Cardiac muscle cell (in vitro differentiated cells and primary cell): ENCODE results near the gene PYGB. TPM values are rescaled to one million over a fixed set of nuclear protein-coding genes. Genes with fewer than 3 reads are reported as not detected.

Experiments
- DNase-seq, 2 donors: peaks; one replicate each; pipeline versions ENCODE4 v3.0.0 to v3.0.0-alpha.2; 2010 to 2017; ENCODE audit warnings: low read depth in 1 of 2, low spot score in 1 of 2
- H3K27ac ChIP-seq: fragments of 200-600 bp; sonication (generic); 2 replicates; pipeline ENCODE4 v1.5.1; 2016
- H3K27me3 ChIP-seq: fragments of 200-600 bp; sonication (generic); 2 replicates; pipeline ENCODE4 v1.6.0; 2016; ENCODE audit warnings: control low read depth
- H3K36me3 ChIP-seq: fragments of 200-600 bp; sonication (generic); 2 replicates; pipeline ENCODE4 v1.5.1; 2016; ENCODE audit warnings: control low read depth
- H3K4me1 ChIP-seq: fragments of 200-600 bp; sonication (generic); 2 replicates; pipeline ENCODE4 v1.8.1; 2017; ENCODE audit warnings: low read depth, mild to moderate bottlenecking, mixed run types
- H3K4me3 ChIP-seq: fragments of 200-600 bp; sonication (generic); 2 replicates; pipeline ENCODE4 v1.5.1; 2016; ENCODE audit warnings: mild to moderate bottlenecking
- H3K9me3 ChIP-seq: fragments of 200-600 bp; sonication (generic); 2 replicates; pipeline ENCODE4 v1.5.1; 2017; ENCODE audit warnings: low read depth, mild to moderate bottlenecking, control low read depth
- polyA plus RNA-seq: library from polyadenylated mRNA; unstranded; fragments of >200 nt; fragmentation: Nextera tagmentation; extraction: Ambion mirVana; gene quantifications from 2 replicates; pipeline ENCODE4 v1.2.1, GENCODE V29; 2016
- total RNA-seq: library from RNA; depleted of rRNA; stranded (reverse); fragments of >200 nt; gene quantifications from 2 replicates; pipeline ENCODE4 v1.2.3, GENCODE V29; 2016
- TF ChIP-seq, protein P1 (sequence below): IDR thresholded peaks from 2 replicates; pipeline ENCODE4 v1.5.1; 2012; ENCODE audit warnings: low read depth, mild to moderate bottlenecking, low read length

Gene PYGB
- total and polyA plus RNA-seq, 2 experiments from 2014 or later = 192 to 243 TPM

DNA sequence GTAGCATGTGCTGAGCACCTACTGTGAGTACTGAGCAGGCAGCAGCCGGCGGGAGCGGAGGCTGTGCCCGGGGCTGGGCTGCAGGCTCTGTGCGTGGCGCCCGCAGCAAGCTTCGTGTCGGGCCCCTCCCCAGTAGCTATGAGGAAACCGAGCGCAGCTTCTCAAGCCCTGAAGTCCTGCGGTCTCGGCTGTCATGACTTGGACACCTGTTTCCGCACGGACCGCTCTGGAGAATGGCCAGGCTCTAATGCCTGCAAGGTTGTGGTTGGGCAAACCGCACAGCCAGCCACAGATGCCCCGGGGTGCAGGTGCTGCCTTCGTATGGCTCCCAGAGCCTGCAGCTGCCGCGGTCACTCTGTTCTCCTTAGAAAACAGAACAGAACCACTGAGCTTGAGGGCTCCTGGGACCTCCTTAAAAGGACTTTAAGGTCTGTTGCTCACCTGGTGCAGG, 33.7 kb downstream of the PYGB start:
- Histone ChIP-seq H3K27ac (no peak overlapping the region), H3K4me1 (no peaks in the 10 kb centered on the region), H3K27me3 (no peaks in the 10 kb centered on the region), H3K9me3 (no peaks in the 10 kb centered on the region), H3K36me3 (peaks cover 76% of the 10 kb centered on the region), H3K4me3 (no peak overlapping the region)
- TF ChIP-seq, protein P1, sequence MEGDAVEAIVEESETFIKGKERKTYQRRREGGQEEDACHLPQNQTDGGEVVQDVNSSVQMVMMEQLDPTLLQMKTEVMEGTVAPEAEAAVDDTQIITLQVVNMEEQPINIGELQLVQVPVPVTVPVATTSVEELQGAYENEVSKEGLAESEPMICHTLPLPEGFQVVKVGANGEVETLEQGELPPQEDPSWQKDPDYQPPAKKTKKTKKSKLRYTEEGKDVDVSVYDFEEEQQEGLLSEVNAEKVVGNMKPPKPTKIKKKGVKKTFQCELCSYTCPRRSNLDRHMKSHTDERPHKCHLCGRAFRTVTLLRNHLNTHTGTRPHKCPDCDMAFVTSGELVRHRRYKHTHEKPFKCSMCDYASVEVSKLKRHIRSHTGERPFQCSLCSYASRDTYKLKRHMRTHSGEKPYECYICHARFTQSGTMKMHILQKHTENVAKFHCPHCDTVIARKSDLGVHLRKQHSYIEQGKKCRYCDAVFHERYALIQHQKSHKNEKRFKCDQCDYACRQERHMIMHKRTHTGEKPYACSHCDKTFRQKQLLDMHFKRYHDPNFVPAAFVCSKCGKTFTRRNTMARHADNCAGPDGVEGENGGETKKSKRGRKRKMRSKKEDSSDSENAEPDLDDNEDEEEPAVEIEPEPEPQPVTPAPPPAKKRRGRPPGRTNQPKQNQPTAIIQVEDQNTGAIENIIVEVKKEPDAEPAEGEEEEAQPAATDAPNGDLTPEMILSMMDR = no peak
- no peak for DNase-seq

DNA sequence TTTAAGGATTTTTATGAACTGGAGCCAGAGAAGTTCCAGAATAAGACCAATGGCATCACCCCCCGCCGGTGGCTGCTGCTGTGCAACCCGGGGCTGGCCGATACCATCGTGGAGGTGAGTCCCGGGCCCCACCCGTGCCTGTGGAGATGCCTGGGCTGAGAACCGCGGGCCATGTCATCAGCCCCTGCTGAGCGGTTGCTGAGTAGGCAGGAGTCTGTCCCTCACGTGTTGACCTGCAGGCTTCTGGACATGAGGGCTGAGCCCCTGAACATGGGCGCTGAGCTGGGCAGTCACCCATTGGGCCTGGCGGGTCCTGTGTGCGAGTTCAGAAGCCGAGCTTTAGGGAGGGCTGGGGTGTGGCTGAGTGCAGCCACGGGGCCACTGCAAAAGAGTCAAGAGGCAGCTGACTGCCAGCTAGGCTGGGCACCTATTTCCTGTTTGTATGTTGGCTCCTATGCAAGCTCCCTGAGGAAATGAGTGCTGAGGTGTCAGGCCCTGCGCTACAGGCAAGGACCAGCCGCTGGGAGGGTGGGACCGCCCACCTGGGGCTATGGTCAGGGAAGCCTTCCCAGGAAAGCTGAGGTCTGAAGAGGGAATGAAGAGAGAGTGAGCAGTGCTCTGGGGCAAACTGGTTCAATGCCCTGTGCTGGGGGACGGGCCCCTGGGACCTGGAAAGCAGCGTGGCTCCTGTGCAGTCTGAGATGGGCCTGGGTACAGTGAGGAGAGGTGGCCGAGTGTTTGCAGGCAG, 34.3 kb downstream of the PYGB start:
- DNase-seq = no peak
- Histone ChIP-seq H3K9me3 (no peaks in the 10 kb centered on the region), H3K27ac (no peak overlapping the region), H3K4me3 (no peak overlapping the region), H3K4me1 (no peaks in the 10 kb centered on the region), H3K36me3 (peaks cover 80% of the 10 kb centered on the region), H3K27me3 (no peaks in the 10 kb centered on the region)
- TF ChIP-seq, protein P1 = no peak

DNA sequence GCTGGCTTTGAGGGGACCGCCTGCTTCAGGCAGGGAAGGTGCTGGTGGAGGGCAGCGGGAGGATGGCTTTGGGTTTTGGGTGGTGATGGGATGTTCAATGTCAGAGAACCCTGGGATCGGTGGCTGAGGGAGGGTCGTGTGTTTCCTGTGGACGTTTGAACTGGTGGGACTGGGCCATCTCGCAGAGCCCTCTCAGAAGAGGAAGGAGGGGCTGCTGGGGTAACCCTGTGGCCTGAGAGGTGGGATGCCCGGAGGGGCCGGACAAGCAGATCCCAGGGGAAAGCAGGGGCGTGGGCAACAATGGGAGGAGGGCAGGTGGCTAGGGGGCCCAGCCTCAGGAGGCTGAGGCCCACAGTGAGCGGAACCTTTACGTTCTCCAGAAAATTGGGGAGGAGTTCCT, 34.9 kb downstream of the PYGB start:
- Histone ChIP-seq H3K4me1 (no peaks in the 10 kb centered on the region), H3K9me3 (no peaks in the 10 kb centered on the region), H3K27ac (no peak overlapping the region), H3K27me3 (no peaks in the 10 kb centered on the region), H3K4me3 (no peak overlapping the region), H3K36me3 (peaks cover 80% of the 10 kb centered on the region)
- TF ChIP-seq, protein P1 = no peak
- no peak for DNase-seq

DNA sequence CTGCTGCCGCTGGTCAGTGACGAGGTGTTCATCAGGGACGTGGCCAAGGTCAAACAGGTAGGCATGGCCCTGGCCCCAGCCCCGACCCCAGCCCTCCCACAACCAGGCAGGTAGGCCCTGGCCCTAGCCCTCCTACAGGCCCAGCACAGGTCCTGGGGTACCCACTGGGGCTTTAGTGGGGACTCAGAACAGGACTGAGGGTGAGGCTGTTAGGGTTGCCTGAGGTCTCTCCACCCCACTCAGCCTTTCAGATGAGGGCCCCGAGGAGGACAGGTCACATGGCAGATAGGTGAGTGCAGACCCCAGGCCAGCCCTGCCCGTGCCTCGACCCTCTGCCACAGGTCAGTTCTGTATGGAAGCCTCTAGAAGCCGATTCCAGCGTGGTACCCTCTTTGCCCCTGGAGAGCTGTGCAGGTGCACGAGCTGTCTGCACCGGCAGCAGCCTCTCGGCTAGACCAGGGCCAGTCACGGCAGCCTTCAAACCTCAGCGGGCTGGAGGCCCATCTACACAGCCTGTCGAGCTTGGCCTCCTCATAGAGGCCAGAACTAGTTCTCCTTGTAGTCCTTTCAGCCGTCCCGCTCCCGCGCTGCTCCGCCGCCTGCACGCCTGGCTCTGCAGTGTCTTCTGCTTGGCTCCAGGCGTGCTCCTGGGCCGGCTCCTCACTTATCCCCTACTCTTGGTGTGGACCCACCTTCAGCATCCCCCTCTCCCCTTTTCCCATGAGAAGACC, 35.5 kb downstream of the PYGB start:
- H3K36me3 ChIP-seq = peaks cover 81% of the 10 kb centered on the region
- no peaks in the 10 kb centered on the region for H3K27me3 ChIP-seq
- H3K9me3 ChIP-seq = no peaks in the 10 kb centered on the region
- no peak overlapping the region for H3K27ac ChIP-seq
- TF ChIP-seq, protein P1 = no peak
- no peaks in the 10 kb centered on the region for H3K4me1 ChIP-seq
- DNase-seq = no peak
- no peak overlapping the region for H3K4me3 ChIP-seq

DNA sequence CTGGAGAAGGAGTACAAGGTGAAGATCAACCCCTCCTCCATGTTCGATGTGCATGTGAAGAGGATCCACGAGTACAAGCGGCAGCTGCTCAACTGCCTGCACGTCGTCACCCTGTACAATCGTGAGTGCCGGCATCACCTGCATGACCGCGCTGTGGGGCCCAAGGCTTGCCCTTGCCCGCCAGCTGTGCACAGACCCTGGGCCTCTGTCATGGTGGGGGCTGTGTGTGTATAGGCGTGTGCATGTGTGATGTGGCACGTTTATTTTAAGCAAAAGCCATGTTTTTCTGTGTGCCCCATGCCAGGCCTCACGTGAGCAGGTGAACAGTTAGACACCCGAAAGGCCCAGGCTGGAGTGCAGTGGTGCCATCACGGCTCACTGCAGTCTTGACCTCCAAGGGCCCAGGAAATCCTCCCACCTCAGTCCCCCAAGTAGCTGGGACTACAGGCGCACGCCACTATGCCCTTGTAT, 36.3 kb downstream of the PYGB start:
- no peaks in the 10 kb centered on the region for H3K27me3 ChIP-seq
- no peak overlapping the region for H3K4me3 ChIP-seq
- peaks cover 79% of the 10 kb centered on the region for H3K36me3 ChIP-seq
- no peaks in the 10 kb centered on the region for H3K4me1 ChIP-seq
- no peak for DNase-seq
- no peak overlapping the region for H3K27ac ChIP-seq
- TF ChIP-seq, protein P1 = no peak
- no peaks in the 10 kb centered on the region for H3K9me3 ChIP-seq
